GM12891 (cell line): ENCODE data around the gene ZNF213.

ENCODE experiments used
- DNase-seq: peaks from one replicate; pipeline ENCODE4 v3.0.0; 2011; ENCODE audit warnings: low spot score; ENCODE audit not compliant: insufficient read length
- FAIRE-seq: peaks from 2 replicates; lab custom pipeline; 2011; peaks lifted over from hg19 to GRCh38; lab: Jason Lieb, UNC
- PAX5 ChIP-seq: IDR thresholded peaks from 2 replicates; pipeline ENCODE4 v1.6.1; 2011; ENCODE audit warnings: low read length, moderate library complexity, mild to moderate bottlenecking; ENCODE audit not compliant: insufficient read depth, severe bottlenecking
- POLR2A ChIP-seq: IDR thresholded peaks from 2 replicates; pipeline ENCODE4 v1.6.1; 2011; ENCODE audit warnings: low read depth, low read length, control low read depth
- POLR2AphosphoS5 ChIP-seq: IDR thresholded peaks from 2 replicates; pipeline ENCODE4 v1.6.1; 2011; ENCODE audit warnings: low read depth, low read length, control low read depth
- POU2F2 ChIP-seq: IDR thresholded peaks from 2 replicates; pipeline ENCODE4 v1.6.1; 2011; ENCODE audit warnings: low read depth, mild to moderate bottlenecking, control low read depth, low read length, moderate library complexity
- SPI1 ChIP-seq: IDR thresholded peaks from 2 replicates; pipeline ENCODE4 v1.6.1; 2011; ENCODE audit warnings: low read depth, low read length, control low read depth
- TAF1 ChIP-seq: IDR thresholded peaks from 2 replicates; pipeline ENCODE4 v1.6.1; 2011; ENCODE audit warnings: low read depth, low read length, control low read depth

Gene ZNF213

GRCh38 chr16:3182608-3183444 is 48.0 kb downstream of the ZNF213 start:
- DNase-seq (peak; percentile 42), FAIRE-seq (no peak)

DNA sequence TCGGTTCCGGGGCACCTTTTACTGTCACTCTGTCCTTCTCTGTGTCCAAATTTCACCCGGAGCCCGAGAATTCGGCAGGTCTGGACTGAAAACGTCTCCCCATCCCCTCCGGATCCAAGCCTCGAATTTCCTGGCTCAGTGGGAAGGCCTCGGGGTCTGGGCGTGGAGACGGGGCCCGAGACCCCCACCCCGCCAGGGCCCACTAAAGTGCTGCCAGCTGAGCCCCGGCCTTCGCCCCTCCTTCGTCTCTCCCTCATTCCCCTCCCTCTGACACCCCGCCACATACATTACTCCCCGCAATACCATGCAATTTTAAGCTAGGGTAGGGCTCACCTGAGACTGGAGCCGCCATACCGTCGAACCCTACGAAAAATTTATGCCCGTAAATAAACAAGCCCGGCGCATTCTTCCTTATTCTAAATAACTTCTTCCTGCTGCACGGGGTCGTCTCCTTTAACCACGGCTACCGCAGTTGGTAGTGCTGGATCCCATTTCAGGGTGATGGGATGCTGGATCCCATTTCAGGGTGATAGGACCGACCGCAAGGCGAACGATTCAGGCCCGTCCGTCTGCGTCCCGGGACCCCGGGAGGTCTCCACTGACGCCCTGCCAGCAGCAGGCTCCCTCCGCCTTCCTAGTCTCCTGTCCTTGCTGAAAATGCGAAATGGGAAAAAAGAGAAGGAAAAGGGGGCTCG is 48.8 kb downstream of the ZNF213 start:
- FAIRE-seq (no peak), DNase-seq (no peak)
- TF ChIP-seq TAF1 (no peak), PAX5 (no peak), SPI1 (no peak)

More at GRCh38 chr16:3182608-3183444, 48.0 kb downstream of the ZNF213 start:
- TF ChIP-seq PAX5 (no peak), POLR2AphosphoS5 (no peak), POLR2A (no peak), SPI1 (no peak), TAF1 (no peak), POU2F2 (no peak)

GRCh38 chr16:3186946-3187690 is 52.3 kb downstream of the ZNF213 start:
- no peak for DNase-seq
- no peak for FAIRE-seq
- TF ChIP-seq TAF1 (no peak), PAX5 (no peak), POLR2AphosphoS5 (no peak), POLR2A (no peak), POU2F2 (no peak), SPI1 (no peak)

- DNase-seq (no peak), FAIRE-seq (peak; percentile 56)
- TF ChIP-seq TAF1 = no peak
- TF ChIP-seq POLR2AphosphoS5 = no peak
- no peak for TF ChIP-seq POU2F2
- no peak for TF ChIP-seq PAX5
- TF ChIP-seq SPI1 = no peak
- TF ChIP-seq POLR2A = no peak
Measured at GRCh38 chr16:3187798-3188674, 53.2 kb downstream of the ZNF213 start, which contains the start of gene OR1F1. TSS of gene OR1F1 (plus strand) at chr16:3188204.

DNA sequence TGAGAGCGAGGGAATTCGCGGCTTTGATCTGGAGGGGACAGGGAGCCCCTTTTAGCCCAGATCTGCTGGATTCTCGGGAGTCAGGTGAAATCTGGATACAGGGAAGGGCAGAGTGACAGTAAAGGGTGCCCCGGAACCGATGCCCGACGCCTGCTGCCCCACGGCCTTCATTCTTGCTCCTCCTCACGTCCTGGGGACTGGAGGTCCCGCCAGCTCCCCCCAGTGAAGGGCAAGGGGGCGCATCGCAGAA is 53.8 kb downstream of the ZNF213 start:
- no peak for FAIRE-seq
- DNase-seq = no peak
- no peak for TF ChIP-seq TAF1
- no peak for TF ChIP-seq SPI1
- TF ChIP-seq POU2F2 = no peak
- TF ChIP-seq PAX5 = no peak
- no peak for TF ChIP-seq POLR2A
- no peak for TF ChIP-seq POLR2AphosphoS5

DNA sequence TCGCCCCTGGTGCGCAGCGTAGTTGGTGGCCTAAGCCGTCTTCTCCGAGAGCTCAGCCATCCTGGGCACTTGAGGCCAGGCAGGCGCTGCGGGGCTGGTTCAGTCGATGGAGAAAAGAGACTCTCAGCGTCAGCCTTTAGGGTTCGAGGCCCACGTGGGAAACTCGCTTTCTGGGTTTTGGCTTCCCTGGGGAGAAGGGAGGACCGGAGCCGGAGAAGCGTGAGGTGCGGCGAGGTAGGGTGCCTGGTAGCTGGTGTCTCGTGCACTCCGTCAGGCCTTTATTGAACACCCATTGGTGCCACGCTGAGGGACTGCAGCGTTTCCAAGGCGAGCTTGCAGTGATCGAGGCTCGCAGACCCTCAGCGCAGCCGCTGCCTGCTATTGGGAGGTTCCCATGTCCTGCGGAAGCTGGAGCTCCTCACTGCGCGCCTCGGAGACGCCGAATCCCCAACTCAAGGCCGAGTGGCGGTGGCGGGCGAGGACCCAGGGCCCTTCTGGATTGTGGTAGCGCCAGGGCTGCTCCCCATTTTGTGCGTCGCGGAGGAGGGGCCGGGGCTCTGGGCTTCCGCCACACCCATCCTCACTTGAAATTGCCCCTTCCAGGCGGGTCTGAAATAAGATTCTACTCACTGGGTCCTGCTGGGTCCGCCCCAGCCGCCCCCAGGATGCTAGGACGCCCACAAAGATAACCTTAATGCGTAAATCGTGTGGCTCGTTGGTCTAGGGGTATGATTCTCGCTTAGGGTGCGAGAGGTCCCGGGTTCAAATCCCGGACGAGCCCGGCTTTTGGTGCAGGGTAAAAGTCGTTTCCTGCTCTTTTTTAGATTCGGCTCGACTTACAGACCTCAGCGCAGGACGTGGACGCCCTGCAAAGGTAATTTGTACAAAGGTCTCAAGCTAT is 54.3 kb downstream of the ZNF213 start:
- no peak for TF ChIP-seq POLR2AphosphoS5
- no peak for TF ChIP-seq TAF1
- no peak for TF ChIP-seq POLR2A
- no peak for TF ChIP-seq POU2F2
- TF ChIP-seq SPI1 = no peak
- no peak for TF ChIP-seq PAX5
- DNase-seq (peak; percentile 55), FAIRE-seq (peak; percentile 71)

GRCh38 chr16:3189869-3190268 is 55.0 kb downstream of the ZNF213 start:
- TF ChIP-seq PAX5 = no peak
- TF ChIP-seq SPI1 = no peak
- no peak for TF ChIP-seq TAF1
- TF ChIP-seq POLR2A = no peak
- DNase-seq (no peak), FAIRE-seq (no peak)

- FAIRE-seq (peak; percentile 65), DNase-seq (no peak)
Measured at GRCh38 chr16:3190949-3191353, 56.1 kb downstream of the ZNF213 start.

More at GRCh38 chr16:3190949-3191353, 56.1 kb downstream of the ZNF213 start:
- TF ChIP-seq POU2F2 (no peak), PAX5 (no peak), TAF1 (no peak), SPI1 (no peak), POLR2A (no peak), POLR2AphosphoS5 (no peak)
